Activated CD4-positive, CD25-positive, alpha-beta regulatory T cell treated with anti-CD3 and anti-CD28 coated beads, Interleukin-2, amount 50 U/mL, for 24 hours (primary cell): ENCODE measurements around the gene SCNM1.

Experiments
- ATAC-seq, 2 donors: fragments of 150-1000 bp; cut with Tn5 transposase; one replicate each; pipeline ENCODE4 v1.10.0; 2021; ENCODE audit warnings: mild to moderate bottlenecking in 1 of 2, moderate library complexity in 1 of 2

SCNM1 gene, protein sequence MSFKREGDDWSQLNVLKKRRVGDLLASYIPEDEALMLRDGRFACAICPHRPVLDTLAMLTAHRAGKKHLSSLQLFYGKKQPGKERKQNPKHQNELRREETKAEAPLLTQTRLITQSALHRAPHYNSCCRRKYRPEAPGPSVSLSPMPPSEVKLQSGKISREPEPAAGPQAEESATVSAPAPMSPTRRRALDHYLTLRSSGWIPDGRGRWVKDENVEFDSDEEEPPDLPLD

DNA sequence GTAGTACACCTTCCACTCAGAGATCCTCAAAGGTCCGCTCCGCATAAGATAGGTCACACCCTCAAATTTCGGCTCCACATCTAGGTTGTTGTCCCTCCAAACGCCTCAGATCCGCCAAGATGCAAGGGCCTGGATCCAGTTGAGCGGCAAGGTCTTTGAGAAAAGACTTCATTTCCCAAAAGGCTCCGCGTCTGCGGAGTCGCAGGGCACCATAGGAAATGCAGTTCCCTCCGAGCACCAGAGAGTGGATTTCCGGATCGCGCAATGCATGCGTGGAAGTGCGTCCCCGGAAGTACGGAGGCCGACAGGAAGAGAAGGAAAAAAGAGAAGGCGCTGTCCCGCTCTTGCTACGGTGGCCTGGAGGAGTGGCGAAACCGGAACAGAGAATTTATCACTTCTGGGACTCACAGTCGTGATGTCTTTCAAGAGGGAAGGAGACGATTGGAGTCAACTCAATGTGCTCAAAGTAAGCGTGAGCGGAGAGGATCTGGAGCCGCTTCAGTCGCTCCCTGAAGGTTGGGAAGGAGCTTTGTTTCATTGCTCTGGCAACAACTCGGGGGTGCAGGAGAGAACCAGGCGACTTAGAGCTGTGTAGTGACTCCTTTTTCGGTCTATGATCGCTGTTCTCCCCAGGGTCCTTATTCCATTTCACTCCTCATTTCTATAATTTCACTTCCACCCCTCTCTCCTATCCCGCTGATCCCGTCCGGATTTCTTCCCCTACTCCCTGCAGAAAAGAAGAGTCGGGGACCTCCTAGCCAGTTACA lies at the start of gene SCNM1, which contains the start of gene LYSMD1:
Gene SCNM1, plus strand, starts transcription at position 407 of the 767 bp plus-strand sequence. Its CDS starts 9 bp downstream, at position 416.
Gene LYSMD1, minus strand, starts transcription at position 165 of the 767 bp plus-strand sequence. CDS start 644 bp downstream, outside the sequence.
- peak; percentile 96 to 97 for ATAC-seq

DNA sequence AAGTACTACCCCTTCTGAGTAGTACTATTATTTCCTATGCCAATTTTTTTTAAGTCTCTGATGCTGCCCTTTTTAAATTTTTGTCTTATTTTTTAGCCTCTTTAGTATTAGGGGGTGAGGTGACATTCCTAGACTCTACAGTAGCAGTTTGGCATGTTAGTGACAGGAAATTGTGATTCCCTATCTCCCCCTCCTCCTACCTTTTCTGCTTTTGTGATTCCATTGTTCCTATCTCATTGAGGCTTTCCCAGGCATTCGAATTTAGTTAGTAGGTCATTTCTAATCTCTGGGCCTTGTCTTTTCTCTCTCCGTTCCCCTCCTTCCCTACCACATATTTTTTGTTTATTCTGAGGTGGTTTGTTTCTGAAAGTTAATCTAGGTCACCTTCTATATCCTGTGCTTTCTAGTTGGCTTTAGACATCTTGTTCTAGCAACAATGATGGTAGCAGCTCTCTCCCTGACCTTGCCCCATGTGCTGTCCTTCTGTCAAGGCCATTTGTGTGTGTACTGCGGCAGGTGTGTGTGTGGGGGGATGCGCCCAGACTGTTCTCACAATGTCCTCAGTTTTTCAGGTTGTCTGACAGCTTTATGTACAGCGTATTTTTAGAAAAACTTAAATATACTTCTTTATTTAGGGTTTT lies 41.1 kb upstream of the SCNM1 start:
- no peak for ATAC-seq

DNA sequence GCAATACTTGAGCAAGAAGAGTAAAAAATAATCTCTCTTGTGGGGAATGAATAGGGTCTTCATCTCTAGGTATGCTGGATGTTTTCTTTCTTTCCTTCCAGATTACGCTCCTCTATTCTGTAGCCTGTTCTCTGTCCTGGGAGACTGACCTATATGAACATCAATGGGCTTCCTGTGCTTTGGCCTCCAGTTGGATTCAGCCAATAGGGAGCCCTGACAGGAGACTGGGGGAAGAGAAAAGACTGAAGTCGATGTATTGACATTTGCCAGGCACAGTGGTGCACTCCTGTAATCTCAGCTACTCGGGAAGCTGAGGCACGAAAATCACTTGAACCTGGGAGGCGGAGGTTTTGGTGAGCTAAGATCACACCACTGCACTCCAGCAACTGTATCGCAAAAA lies 37.1 kb upstream of the SCNM1 start:
- ATAC-seq: no peak

DNA sequence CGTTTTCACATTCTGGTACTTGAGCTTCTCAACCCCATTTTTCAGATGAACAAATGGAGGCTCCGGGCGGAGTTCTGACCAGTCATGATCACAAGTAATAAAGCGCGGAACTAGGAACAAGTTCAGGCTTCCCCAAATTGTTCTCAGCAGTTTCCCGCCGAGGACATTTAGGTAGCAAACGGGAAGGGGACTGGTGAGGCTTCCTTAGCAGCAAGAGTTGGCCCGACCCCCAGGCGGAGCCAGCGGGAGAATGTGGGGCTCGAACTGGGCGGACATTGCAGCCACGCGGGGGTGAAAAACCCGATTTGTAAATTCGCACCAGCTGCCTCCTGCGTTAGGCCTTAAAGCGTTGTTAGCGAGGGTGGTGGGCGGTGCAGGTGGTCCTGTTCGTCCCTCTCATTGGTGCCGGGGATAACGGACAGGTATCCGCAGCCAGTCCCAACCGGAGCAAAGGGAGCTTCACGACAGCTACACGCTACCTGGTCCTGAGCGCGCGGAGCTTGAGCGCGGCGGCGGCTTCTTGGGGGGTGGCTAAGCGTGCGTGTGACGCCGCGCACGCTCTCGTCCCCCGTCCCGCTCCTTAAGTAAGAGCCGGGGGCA lies 34.9 kb upstream of the SCNM1 start:
- peak; percentile 99 to 100 for ATAC-seq

DNA sequence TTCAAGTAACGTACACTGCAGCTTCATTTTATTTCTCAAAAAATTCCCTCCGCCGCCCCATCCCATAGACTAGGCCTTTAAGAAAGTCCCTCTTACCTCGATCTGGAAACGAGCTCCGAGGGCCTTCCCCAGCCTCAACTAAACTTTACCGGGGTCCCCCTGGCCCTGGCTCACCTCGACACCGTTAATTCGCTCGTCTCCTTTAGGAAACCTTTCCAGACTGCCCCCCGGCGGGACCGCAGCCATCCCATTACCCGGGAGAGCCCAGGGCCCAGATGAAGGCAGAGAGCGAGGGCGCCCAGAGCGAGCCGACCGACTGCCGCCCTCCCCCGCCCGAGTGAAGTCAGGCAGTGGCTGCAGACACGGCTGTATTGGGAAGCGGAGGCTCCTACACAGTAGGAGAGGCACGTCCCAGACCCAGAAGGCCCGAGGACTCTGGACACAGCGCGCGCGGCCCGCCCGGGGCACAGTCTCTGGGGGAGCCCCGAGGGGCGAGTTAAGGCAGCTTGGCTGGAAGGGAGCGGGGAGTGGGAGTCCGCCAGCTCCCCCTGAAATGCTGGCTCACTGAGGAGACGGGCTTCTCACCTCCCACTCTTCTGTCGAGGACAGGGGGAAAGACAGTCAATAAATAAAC lies 34.1 kb upstream of the SCNM1 start:
- no peak for ATAC-seq

DNA sequence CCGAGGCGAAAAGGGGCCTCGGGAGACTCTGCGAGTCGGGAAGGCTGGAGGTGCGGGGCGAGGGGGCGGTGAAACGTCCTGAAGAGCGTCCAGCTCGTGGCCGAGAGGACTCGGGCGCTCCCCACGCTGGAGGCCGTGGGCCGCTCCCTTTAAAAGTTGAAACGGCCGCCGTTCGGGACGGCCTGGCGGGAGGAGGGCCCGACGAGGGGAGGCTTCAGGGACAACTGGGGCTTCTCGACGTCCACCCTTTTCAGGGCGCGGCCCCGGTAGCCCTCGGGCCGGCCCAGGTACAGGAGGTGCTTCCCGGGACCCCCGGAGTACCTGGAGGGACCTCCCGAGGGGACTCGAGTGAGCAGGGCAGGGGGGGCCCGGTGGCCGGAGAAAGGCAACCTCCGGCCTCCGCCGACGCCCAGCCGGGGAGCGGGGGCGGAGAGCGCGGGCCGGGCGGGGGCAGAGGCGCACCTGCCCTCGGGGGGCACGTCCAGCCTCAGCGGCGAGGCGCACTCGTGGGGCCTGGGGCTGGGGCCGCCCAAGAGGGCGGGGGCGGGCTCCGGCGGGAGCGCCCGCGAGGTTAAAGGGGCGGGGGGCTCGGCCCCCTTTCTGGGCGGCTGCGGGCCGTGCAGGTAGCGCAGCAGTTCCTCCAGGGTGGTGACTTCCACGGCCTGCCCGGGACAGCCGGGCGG lies 33.5 kb upstream of the SCNM1 start:
- no peak for ATAC-seq

DNA sequence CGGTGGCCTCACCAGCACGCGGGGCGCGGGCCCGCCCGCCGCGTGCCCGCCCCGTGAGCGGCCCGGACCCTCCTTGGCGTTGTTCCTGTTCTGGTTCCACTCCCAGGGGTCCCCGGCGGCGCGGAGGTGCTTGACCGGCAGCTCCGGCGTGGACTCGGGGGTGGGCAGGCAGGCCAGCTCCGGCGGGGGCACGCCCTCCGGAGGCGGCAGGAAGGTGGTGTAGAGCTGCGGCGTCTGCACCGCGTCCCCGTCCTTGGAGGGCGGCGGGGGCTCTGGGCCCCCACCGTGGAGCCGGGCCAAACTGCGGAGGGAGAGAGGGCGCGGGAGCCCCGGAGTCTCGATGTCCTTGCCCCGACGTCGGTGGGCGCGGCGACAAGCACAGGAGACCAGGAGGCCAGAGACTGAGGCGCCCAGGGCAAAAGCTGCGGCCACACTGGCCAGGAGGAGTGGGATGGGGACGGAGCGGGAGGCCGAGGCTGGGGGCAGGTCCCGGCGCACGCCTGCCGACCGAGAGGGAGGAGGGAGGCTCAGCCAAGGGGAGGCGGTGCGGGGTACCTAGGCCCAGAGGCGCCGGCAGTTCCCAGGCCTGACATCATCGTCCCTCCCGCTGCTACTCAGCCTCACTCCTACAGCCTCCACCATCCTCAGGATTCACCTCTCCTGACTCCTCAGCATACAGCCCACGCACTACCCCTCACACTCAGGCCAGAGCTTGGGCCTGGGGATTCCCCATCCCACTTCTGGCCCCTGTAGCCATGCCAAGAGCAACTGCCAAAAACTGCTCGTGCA lies 32.7 kb upstream of the SCNM1 start:
- no peak for ATAC-seq

DNA sequence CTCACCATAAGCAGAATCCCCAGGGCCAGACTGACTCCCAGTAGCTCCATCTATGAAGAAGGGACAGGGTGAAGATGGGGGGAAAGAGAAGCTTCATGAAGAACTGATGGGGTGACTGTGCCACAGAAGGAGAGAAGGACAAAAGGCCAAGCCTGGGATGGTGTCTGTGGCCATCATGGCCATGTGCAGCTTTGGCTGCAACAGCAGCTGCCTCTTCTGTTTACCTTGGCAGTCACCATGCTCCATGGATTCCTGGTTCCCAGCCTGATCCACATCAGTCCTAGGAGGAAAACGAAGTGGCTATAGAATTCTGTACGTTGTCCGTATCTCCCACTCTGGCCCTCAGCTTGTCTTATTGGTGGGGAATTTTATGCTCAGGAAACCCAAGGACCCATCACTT lies 31.5 kb upstream of the SCNM1 start:
- ATAC-seq: no peak

DNA sequence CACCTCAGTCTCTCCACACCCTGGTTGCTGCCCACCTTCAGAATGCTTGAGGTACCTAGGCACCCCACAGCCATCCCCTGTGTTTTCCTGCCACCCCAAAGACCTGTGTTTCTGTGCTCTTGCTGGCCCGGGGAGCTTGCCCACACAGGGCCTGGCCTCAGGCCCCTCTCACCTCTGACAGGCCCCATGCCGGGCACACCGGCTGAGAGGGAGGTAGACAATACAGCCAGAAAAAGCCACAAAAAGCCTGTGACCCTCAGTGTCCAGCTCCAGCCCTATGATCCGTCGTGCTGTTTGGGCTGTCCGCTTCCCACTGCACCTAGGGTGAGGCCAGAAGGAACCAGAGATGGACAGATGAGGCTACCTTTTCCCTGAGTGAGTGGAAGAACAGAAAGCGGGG lies 31.0 kb upstream of the SCNM1 start:
- no peak for ATAC-seq

DNA sequence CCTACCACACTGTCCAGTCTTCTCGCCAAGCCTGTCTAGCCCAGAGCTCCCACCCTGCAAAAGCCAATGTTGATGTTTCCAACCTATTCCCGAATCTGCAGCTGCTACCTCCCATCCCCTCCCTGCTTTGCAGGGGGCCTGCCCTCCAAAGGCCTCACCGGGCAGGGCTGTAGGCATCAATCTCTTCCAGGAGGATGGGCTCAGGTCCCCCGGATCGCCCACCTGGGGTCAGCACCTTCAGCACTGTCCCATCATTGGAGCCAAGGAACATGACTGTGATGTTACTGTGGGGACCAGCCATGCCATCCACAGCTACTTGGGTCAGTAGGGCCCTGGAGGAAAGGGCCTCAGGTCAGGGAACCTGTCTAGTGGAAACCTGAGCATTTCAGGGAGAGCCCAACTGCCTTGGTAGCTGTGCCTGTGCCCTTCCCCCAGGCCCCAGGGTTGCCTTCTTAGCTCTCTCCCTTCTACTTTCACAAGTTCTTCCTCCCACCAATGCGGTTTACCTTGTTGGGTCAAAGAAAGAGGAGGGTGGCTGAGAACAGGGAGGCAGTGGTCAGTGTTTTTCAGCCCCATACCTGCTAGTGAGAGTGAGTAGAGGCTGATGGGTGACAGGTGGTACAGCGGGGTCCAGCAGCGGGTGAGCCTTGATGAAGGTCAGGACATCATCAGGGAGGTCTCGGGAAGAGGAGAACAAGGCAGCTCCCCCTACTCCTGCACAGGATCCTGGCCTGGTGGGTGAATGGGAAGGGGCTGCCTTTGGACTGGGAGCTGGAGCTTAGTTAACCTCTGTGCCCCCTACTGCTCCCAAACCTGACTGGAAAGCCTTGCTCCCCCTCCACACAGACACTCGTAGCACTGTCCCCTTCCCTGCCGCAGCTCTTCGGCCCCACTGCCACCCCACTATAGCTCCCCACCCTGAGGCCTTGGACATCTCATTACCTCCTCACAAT lies 30.2 kb upstream of the SCNM1 start:
- no peak for ATAC-seq

DNA sequence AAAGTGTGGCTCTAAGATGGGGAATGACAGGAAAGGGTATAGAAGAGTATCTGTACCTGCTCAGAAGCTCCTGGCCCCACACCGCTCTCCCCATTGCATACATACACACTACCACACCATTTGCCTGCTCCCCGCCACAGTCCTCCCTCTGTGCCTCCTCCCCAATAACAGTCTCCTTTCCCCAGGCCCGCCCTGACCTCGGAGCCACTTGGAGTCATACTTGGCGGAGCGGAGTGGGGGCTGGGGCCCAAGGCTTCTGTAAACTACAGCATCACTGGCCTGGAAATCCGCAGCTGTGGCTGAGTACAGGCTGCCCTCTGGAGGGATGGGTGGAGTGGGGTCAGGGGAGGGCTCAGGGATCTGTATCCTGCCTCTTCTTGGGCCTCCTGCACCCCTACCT lies 28.2 kb upstream of the SCNM1 start:
- no peak for ATAC-seq

DNA sequence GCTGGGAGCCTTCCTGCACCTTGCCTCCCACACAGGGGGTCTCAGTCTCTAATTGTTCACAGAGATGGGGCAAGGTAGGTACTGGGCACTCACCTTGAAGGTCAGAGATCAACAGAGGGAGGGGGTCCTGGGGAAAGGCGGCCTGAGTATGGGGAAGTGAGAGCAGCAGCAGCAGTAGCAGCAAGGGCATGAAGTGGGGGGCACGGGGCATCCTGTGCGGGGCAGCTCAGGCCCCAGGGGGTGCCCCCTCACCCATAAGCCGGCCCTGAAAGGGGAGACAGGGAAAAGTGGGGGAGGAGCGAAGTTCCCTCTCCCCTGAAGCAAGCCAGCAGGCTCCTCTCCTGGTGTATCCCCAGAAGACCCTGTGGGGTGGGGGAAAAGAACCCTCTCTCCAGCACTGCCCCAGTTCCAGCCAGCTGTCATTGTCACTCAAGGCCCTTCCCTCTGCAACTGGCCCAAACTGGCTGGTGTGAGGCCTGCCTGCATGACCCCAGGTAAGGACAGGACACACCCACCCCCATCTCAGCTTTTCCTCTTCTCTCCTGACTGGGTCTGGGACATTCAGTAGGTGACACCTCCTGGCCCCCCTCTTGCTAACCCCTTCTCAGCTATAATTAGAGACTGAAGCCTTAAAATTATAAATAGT lies 23.4 kb upstream of the SCNM1 start:
- ATAC-seq: no peak

DNA sequence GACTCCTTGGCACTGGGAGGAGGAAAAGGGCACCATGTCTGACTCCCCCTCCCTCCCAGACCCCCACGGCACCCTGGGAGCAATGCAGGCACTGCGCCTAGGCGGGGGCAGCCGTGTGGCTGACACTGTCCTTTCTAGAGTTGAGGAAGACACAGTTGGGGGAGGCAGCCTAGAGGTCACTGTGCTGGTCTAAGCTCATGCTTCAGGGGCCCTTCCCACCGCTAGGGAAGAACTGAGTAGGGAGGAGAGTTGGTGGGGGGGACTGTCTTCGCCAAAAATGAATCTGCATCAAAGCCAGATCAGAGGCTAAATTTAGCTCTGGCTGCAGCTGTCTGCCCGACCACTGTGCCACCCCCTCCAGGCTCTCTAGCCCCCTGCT lies 22.9 kb upstream of the SCNM1 start:
- ATAC-seq: no peak

DNA sequence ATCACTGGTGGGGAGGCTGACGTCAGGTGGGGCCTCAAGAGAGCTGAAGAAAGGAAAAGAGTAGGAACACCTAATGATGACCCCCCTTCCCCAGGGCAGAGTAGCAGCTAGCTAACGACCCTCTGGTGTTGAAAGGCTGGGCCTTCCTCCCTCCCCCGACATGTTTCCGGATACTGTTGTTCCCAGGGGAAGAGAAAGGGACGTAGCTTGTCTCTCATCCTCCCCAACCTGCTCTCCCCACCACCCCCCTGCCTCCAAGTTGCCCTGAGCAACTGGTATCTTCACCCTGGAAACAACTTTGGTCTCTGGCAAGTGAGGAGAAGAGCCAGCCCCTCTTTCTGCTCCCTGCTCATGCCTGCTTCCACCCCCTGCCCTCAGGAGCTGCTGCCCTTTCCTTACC lies 22.0 kb upstream of the SCNM1 start:
- no peak for ATAC-seq

DNA sequence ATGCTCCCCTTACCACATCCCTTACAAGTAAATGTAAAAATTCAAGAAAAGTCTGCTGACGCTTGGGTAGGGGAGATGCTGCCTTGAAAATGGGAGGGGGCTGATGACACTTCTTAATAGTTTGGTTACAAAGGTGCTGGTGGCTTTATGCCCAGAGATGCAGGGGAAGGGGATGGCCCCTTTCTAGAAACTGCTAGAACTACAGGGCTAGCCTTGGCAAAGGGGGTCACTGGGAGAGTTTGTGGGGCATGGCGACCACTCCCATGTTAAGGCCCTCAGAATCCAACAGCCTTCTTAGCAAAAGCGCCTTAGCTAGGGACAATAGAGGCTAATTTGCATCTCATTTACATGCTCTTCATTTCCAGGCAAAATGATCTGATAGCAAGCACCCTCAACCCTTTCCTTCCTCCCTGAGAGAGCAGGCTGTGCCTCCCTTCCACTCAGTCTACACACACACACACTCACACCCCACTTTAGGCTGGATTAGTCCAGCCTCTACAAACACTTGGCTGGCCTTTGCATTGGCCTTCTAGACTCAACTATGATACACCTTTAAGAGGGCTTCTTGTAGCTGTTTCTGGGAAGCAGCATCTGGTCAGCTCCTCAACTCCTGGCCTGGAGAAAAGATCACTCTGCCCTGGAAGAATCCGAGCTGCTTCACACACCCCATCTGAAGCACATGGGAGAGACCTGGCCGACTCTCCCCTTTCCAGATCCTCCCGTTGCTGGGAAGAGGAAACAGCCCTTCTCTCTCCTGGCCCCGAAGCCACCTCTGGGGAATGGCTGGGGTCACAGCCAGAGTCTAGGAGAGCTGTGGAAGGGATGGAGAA lies 21.3 kb upstream of the SCNM1 start:
- no peak for ATAC-seq

DNA sequence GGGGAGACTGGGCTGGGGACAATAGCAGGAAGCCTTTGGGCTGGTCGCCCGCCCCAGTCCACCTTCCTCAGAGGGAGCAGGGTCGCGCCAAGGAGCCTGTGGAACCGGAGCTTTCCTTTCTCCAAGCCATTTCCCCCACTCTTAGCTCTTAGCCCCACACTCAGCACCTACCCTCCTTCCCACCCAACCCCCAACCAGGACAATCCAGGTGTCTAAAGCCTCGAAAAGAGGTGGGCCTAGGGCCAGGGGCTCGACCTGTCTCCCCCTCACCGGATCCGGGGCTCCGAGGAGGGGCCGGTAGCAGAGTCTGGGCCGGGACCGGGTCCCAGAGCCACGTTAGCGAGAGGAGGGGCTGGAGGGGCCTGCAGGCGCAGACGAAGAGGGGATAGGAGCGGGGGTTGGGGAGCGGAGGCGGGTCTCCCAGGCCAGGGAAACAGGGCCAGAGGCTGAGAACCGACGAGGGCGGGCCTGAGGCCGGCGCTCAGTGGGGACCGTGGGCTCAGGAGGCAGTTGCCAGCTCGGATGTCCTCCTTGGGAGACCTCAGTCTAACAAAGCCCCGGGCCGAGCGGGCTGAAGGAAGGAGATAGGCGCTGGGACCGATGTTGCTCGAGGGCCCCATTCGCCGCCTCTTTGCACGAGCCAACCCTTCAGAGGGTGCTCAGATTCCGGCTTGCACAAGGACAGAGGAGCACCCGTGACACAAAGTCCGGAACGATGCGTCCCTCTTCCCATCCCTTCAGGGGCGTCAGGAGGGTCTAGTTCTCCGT lies 20.5 kb upstream of the SCNM1 start:
- ATAC-seq: no peak

DNA sequence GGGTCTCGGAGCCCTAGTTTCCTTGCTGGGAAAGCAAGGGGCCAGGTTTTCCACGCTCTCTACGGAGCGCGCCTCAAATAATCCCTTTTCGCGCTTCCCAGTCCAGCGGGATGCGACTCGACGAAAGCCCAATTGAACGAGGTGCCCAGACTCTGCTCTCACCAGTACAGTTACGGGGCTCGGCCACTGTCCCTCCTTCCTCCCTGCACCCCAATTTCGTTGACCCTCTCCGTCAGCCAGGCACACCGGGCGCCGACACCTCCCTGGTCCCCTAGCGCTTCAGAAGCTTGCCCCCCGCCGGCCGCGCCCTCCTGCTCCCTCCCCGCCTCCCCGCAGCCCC lies 19.9 kb upstream of the SCNM1 start:
- ATAC-seq: peak in 1 of 2 donors; percentile 0
